IPS-18c (cell line): ENCODE data around the gene ARID3B.
"Not testable (repeated sequence)": the region's sequence is repeated elsewhere in the genome, so short reads cannot be mapped to it uniquely, and the experiment has no call there.

Source experiments
- H3K4me3 ChIP-seq: 2 replicates; pipeline ENCODE4 v1.7.0; 2013; ENCODE audit warnings: low read depth, mild to moderate bottlenecking, low read length, moderate library complexity; ENCODE audit not compliant: insufficient read depth
- H3K9me3 ChIP-seq: one replicate; pipeline ENCODE4 v1.6.1; 2013; ENCODE audit warnings: mild to moderate bottlenecking, low read length, moderate library complexity; ENCODE audit not compliant: control insufficient read depth, insufficient read depth

Gene ARID3B

GRCh38 chr15:74621936-74622335 is 80.9 kb downstream of the ARID3B start:
- no peaks in the 10 kb centered on the region for H3K9me3 ChIP-seq
- no peak overlapping the region for H3K4me3 ChIP-seq

GRCh38 chr15:74622758-74623157 is 81.7 kb downstream of the ARID3B start:
- no peaks in the 10 kb centered on the region for H3K9me3 ChIP-seq
- H3K4me3 ChIP-seq, result no peak overlapping the region

DNA sequence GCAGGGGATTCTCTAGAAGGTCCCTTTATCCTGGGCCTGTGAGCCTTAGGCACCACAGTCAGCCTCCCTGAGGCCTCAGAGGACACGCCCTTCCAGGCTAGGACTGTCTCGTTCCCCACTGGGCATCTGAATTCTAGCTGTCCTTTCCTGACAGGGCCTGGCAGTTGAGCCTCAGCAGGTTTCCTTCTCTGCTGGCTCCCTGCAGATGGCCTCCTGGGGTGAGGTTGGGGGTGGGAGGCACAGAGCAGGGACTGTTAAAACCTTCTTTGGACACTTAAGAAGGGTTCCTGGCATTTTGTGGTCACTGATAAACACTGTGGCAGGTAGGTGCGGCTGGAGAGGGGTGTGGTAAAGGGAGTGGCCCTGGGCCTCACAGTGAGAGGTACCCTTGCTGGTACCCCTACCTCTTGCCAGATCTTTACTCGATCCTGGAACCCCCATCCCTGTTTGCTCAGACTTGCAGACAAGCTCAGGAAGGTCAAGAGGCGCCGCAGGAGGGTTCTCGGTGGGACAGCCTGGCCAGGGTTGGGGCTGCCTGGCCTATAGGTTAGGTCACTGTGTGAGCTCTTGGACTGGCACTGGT is 83.1 kb downstream of the ARID3B start:
- H3K4me3 ChIP-seq, result no peak overlapping the region
- no peaks in the 10 kb centered on the region for H3K9me3 ChIP-seq

DNA sequence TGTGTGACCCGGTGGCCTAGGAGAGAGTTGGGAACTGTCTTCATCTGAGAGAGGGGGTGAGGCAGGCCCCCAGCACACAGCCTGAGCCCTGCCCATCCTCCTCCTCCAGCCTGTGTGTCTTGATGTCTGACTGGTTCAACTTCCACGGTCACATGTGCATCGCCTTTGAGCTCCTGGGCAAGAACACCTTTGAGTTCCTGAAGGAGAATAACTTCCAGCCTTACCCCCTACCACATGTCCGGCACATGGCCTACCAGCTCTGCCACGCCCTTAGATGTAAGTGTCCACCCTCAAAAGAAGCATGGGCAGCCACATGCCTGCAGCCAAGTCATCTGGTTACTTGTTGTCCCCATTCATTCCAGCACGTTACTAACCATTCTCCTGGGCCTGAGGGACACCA is 84.7 kb downstream of the ARID3B start:
- Histone ChIP-seq H3K4me3 (no peak overlapping the region), H3K9me3 (no peaks in the 10 kb centered on the region)

DNA sequence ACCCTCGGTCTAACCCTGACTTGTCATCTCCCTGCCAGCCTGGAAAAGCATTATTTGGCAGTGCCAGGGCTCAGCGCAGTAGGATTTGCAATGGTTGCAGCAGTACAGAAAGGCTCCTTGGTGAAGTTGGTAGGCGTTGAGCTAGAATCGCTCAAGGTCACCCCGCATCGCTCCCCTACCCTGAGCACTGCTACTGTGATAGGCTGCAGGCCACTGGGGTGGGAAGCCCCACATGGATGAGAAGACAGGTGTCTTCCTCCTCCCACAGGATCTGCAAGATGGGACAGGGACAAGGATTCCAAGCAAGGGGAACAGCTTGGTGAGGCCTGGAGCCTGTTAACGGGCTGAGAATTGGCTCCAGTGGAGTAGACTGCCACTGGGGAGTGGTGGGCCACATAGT is 85.3 kb downstream of the ARID3B start:
- Histone ChIP-seq H3K9me3 (no peaks in the 10 kb centered on the region), H3K4me3 (no peak overlapping the region)

DNA sequence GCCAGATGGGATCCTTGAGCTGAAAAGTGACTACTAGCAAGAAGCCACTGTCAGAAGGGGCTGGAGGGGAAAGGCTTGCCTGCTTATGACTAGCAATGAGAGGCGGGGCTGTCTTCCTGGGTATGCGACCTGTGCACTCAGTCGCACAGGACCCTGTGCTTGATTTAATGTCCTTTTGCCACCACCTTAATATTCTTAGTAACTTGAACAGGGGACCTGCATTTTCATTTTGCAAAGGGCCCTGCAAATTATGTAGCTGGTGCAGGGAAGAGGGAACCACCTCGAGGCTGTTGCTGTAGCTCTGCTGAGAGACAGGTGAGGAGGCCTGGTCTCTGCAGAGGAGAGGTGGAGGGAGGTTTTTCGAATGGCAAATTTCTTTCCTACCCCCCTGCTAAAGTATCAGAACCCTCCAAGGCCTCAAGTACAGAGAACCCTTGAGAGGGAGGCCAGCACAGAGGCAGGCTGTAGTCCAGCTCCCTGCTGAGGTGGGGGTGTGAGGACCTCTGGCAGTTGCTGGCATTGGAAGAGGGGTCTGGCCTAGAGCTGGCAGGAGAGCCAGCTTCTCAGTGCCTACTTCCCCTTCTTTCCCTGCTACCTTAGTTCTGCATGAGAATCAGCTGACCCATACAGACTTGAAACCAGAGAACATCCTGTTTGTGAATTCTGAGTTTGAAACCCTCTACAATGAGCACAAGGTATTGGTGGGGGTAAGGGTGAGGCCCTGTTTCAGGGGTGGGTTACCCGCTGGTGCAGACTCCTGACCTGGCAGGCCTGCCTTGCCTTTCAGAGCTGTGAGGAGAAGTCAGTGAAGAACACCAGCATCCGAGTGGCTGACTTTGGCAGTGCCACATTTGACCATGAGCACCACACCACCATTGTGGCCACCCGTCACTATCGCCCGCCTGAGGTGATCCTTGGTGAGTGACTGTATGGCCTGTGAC is 86.0 kb downstream of the ARID3B start:
- Histone ChIP-seq H3K4me3 (no peak overlapping the region), H3K9me3 (no peaks in the 10 kb centered on the region)

DNA sequence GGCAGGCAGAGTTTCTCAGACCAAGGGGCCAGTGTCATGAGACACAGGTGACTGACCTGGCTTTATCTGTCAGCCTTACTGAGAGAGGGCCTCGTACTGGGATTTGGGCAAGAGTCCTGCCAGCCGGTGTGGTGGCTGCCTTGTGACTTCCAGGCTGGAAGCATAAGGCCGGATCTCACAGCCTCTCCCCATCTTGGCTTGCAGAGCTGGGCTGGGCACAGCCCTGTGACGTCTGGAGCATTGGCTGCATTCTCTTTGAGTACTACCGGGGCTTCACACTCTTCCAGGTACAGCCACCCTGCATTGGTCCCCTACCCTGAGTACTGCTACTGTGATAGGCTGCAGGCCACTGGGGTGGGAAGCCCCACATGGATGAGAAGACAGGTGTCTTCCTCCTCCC is 86.7 kb downstream of the ARID3B start:
- no peak overlapping the region for H3K4me3 ChIP-seq
- no peaks in the 10 kb centered on the region for H3K9me3 ChIP-seq

- Histone ChIP-seq H3K9me3 (no peaks in the 10 kb centered on the region), H3K4me3 (no peak overlapping the region)
These were observed 87.2 kb downstream of the ARID3B start for GRCh38 chr15:74628199-74628598.

DNA sequence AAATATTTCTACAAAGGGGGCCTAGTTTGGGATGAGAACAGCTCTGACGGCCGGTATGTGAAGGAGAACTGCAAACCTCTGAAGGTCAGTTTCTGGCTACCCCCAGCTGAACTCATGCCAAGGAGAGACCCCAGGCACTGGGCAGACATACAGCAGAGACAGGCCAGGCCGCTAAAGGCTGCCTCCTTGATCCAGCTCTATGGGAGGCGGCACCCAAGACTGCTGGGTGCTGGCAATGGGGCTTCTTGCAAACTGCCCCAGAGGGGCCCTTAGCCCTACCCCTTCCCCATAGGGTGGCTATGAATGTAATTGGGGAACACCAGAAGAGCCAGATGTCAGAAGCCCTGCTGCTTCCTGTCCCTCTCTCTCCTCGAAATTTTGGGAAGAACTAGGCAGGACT is 87.9 kb downstream of the ARID3B start:
- no peak overlapping the region for H3K4me3 ChIP-seq
- no peaks in the 10 kb centered on the region for H3K9me3 ChIP-seq

- H3K4me3 ChIP-seq, H3K9me3 ChIP-seq: not testable (repeated sequence)
These were observed 88.7 kb downstream of the ARID3B start for GRCh38 chr15:74629696-74630095.

GRCh38 chr15:74630284-74631086 is 89.5 kb downstream of the ARID3B start:
- Histone ChIP-seq H3K9me3 (no peaks in the 10 kb centered on the region), H3K4me3 (no peak overlapping the region)

GRCh38 chr15:74631087-74631385 is 90.0 kb downstream of the ARID3B start:
- Histone ChIP-seq H3K9me3 (no peaks in the 10 kb centered on the region), H3K4me3 (no peak overlapping the region)

- no peak overlapping the region for H3K4me3 ChIP-seq
- no peaks in the 10 kb centered on the region for H3K9me3 ChIP-seq
These were observed 90.4 kb downstream of the ARID3B start for GRCh38 chr15:74631408-74631807.

- H3K4me3 ChIP-seq, result no peak overlapping the region
- H3K9me3 ChIP-seq, result no peaks in the 10 kb centered on the region
These were observed 91.0 kb downstream of the ARID3B start for GRCh38 chr15:74631935-74632560.

DNA sequence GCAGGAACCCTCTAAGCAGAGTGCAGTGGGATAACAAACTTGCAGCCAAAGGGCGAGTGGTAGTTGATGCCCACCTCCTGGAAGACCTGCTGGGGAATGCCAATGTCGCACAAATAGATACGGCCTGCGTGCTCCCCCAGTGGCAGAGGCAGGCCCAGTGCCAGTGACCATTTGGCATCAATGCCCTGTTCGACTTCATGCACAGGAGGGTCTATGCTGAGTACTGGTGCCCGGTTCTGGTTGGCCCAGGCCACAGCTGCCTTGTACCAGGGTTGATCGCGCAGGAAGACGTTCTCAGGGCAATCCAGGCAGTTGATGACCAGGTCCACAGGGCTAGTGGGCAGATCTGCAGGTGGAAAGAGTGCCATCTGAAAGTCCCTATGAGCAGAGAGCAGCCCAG is 91.6 kb downstream of the ARID3B start:
- Histone ChIP-seq H3K4me3 (no peak overlapping the region), H3K9me3 (no peaks in the 10 kb centered on the region)

DNA sequence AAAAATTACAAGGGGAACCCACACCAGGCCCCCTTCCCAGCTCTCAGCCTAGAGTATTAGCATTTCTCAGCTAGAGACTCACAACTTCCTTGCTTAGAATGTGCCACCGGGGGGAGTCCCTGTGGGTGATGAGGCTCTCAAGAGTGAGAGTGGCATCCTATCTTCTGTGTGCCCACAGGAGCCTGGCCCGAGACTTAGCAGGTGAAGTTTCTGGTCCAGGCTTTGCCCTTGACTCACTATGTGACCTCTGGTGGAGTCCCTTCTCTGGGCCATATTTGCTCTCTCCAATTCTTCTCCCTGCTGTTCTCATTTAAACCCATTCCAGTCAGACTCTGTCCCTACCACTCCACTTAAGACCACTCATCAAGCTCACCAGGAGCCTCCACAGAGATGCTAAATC is 92.8 kb downstream of the ARID3B start:
- H3K9me3 ChIP-seq, result no peaks in the 10 kb centered on the region
- no peak overlapping the region for H3K4me3 ChIP-seq

DNA sequence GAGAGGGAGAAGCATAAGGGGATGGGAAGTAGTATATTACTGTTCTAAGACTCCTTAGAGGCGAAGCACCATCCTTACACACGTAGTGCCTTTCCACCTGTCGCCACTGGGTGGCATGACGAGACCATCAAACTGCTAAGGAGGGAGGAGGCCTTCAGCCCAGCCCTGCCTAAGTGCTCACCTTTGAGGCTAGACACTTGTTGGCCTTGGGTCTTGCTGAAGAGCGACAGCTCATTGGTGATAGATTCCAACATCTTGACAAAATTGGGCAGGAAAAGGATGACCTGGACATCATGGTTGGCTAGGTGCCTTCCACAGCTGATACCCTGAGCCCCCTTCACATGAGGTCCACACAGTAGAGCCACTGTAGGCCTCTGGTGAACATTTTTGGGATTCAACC is 94.2 kb downstream of the ARID3B start:
- H3K4me3 ChIP-seq, result no peak overlapping the region

GRCh38 chr15:74636984-74637383 is 96.0 kb downstream of the ARID3B start:
- no peaks in the 10 kb centered on the region for H3K9me3 ChIP-seq

More for the DNA sequence above, 94.2 kb downstream of the ARID3B start:
- no peaks in the 10 kb centered on the region for H3K9me3 ChIP-seq

More at GRCh38 chr15:74636984-74637383, 96.0 kb downstream of the ARID3B start:
- no peak overlapping the region for H3K4me3 ChIP-seq
